Endothelial cell of hepatic sinusoid (primary cell): ENCODE data around the gene BCKDHA.
"Not testable (repeated sequence)": the region's sequence is repeated elsewhere in the genome, so short reads cannot be mapped to it uniquely, and the experiment has no call there.

Source experiments
- in situ Hi-C: cut with HindIII; loops from 2 replicates; pipeline ENCODE4 v1.10.0; 2017; ENCODE audit warnings: low sequenced_read_pairs

The BCKDHA gene

GRCh38 chr19:41364524-41365391, 32.9 kb upstream of the BCKDHA start:
- in situ Hi-C loops, result no loop called here

GRCh38 chr19:41366089-41366488, 31.5 kb upstream of the BCKDHA start:
- in situ Hi-C loops, result no loop called here

DNA sequence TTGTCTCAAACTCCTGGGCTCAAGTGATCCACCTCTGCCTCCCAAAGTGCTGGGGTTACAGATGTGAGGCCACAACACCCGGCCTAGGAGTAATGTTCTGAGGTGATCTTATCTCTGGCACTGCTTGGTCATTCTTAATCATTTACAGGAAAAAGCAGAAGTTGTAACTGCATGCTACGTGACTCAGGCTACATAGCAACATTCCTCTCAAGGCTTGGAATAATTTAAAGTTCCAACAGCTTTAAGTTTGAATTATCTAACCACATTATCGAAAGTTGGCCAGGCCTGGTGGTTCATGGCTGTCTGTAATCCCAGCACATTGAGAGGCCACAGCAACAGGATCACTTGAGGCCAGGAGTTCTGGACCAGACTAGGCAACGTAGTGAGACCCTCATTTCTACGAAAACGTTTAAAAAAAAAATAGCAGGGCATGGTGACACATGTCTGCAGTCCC, 29.7 kb upstream of the BCKDHA start:
- in situ Hi-C loops, result no loop called here

GRCh38 chr19:41369769-41370168, 27.8 kb upstream of the BCKDHA start:
- in situ Hi-C loops, result no loop called here

- in situ Hi-C loops, result not testable (repeated sequence)
Observed at GRCh38 chr19:41371119-41371518, 26.5 kb upstream of the BCKDHA start.

- in situ Hi-C loops, result no loop called here
Observed at GRCh38 chr19:41371541-41371940, 26.1 kb upstream of the BCKDHA start.

GRCh38 chr19:41372501-41372900, 25.1 kb upstream of the BCKDHA start:
- in situ Hi-C loops, result no loop called here

GRCh38 chr19:41373993-41374392, 23.6 kb upstream of the BCKDHA start:
- in situ Hi-C loops, result no loop called here

- in situ Hi-C loops, result no loop called here
Observed at GRCh38 chr19:41376241-41376997, 21.2 kb upstream of the BCKDHA start, which contains the start of gene TMEM91. TMEM91 (plus strand) TSS chr19:41376533; CDS start chr19:41378310, 1,777 bp downstream.

GRCh38 chr19:41376998-41377365, 20.6 kb upstream of the BCKDHA start:
- in situ Hi-C loops, result no loop called here

DNA sequence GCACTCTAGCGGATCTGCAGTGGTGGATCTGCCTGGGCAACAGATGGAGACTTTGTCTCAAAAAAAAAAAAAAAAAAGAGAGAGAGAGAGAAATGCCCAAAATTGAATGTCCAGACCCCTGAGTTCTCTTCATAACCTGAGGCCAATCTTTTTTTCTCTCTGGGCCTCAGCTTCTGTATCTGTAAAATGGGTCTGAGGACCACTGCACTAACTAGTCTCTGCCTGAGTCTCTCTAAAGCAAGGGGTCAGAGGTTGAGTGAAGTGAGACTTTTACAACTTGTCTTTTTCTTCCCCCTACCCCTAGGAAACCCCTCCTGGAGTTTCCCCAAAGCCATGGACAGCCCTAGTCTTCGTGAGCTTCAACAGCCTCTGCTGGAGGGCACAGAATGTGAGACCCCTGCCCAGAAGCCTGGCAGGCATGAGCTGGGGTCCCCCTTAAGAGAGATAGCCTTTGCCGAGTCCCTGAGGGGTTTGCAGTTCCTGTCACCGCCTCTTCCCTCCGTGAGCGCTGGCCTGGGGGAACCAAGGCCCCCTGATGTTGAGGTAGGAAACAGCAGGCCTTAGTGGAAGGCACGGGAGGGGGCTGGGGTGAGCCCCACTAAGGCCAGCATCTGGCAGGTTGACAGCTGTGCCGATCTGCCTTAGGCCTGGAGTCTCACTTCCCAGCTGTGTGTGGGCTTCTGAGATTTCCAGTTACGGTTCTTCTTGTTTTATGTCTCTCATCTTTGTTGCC, 19.5 kb upstream of the BCKDHA start:
- in situ Hi-C loops, result no loop called here

GRCh38 chr19:41381536-41381935, 16.1 kb upstream of the BCKDHA start:
- in situ Hi-C loops, result not testable (repeated sequence)

DNA sequence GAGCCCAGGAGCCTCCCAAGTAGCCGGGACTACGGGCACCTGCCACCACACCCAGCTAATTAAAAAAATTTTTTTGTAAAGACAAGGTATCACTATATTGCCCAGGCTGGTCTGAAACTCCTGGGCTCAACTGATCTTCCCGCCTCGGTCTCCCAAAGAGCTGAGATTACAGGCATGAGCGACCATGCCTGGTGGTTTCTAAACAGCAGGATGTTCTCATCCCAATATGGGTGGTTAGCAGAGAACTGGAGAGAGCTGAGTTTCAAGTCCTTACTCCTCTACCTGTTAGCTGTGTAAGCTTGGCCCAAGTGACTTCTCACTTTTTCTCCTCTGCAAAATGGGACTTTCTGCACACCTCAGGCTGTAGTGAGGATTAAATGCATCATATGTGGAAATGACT, 13.3 kb upstream of the BCKDHA start:
- in situ Hi-C loops, result no loop called here

DNA sequence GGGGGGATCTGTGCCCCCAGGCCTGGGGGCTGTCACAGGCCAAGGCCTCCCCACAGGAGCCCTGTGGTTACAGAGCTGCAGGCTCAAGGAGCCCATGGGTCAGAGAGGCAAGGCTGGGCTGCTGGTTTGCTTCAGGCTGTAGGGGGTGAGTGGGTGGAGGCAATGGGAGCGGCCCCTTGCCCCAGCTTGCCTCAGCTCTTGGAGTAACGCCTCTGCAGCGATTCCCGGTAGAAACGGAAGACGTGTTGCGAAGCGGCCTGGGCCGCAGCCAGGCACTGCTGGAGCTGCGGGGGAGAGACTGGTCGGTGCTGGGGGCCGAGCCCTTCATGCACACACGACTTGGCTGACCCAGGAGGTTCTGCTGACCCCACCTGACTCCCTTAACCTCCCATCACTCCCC, 11.2 kb upstream of the BCKDHA start:
- in situ Hi-C loops, result no loop called here

- in situ Hi-C loops, result no loop called here
Observed at GRCh38 chr19:41391618-41392017, 6.0 kb upstream of the BCKDHA start.

GRCh38 chr19:41392775-41393174, 4.8 kb upstream of the BCKDHA start:
- in situ Hi-C loops, result no loop called here

DNA sequence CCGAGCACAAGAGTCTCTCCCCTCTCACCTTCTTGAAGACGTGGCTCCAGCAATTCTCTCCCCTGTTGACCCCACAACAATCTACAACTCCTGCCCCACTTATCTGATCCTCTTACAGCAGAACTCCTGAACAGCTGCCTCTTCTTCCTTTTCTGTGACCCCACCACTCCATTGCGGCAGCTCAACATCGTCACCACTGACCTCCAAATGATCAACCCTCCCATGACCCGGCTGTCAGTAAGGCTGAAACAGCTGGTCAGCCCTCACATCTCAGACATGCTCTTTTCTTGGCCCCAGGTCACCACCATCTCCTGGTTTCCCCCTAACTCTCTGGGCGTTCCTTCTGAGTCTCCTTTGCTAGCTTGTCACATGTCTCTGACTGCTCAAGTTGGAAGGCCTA, 2.3 kb upstream of the BCKDHA start:
- in situ Hi-C loops, result no loop called here

DNA sequence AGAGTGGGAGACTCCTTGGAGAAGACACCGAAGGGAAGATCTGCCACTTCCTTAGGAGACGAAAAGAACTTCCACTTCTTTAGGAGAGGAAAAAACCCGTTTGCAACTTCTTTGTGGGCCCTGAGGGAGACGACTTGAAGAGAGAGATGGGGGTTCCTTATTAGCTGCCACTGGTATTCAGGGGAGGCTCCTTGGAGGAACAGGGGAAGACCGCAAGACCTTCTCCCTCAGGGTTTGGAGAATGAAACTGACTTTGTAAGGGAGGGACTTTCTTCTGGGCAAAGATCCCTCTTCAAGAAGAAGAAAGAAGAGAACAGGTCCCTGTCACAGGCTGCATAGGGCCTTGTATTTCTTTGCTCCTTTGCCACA, 416 bp downstream of the BCKDHA start:
- in situ Hi-C loops, result no loop called here

DNA sequence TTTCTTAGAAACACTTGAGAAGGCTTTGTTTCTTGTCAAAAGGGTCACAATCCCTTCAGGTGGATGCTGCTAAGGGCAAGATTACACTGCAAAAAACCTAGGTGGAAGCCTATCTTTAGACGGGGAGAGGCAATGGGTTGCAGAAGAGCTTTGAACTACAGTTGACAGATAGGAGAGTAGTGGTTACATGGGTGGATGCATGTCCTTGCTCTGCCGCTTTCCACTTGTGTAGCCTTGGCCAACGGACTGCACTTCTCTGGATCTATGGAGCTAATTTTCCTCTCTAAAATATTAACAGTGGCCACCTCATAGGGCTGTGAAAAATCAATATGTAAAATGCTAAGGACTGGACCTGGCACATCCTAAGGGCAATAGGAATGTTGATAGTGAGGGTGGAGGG, 980 bp downstream of the BCKDHA start:
- in situ Hi-C loops, result no loop called here

GRCh38 chr19:41399091-41399490, 1.5 kb downstream of the BCKDHA start:
- in situ Hi-C loops, result no loop called here

DNA sequence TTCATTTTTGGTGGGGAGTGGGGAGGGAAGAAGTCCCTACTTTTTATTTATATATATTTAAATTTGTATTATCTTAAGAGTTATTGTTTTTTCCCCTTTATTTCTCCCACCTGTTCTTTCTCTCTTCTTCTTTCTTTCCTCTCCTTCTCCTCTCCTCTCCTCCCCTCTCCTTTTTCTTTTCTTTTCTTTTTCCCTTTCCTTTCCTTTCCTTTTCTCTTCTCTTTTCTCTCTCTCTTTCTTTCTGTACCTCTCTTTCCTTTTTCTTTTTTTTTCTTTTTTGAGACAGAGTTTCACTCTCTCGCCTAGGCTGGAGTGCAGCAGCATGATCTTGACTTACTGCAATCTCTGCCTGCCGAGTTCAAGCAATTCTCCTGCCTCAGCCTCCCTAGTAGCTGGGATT, 1.9 kb downstream of the BCKDHA start:
- in situ Hi-C loops, result no loop called here
